Peyer's patch (tissue), 4 donors: ENCODE measurements around the gene RASD1. TPM values are rescaled to one million over a fixed set of nuclear protein-coding genes. Genes with fewer than 3 reads are reported as not detected.

Source experiments
- DNase-seq, 3 donors: peaks; one replicate each; pipeline ENCODE4 v3.0.0-alpha.2; 2017 to 2019
- H3K27ac ChIP-seq, 4 donors: fragments of 200-600 bp; sonication (generic); one replicate each; pipeline ENCODE4 v1.5.1; 2016 to 2019
- H3K27me3 ChIP-seq, 2 donors: fragments of 200-600 bp; sonication (generic); one replicate each; pipeline ENCODE4 v1.5.1; 2019
- H3K36me3 ChIP-seq, 3 donors: fragments of 200-600 bp; sonication (generic); one replicate each; pipeline ENCODE4 v1.5.1; 2016 to 2019
- H3K4me1 ChIP-seq, 4 donors: fragments of 200-600 bp; sonication (generic); one replicate each; pipeline ENCODE4 v1.5.1; 2016 to 2019
- H3K4me3 ChIP-seq, 4 donors: fragments of 200-600 bp; sonication (generic); 1 replicate in 3 of 4; 2 replicates in 1 of 4; pipeline ENCODE4 v1.5.1; 2016 to 2019; ENCODE audit warnings: mild to moderate bottlenecking in 1 of 4
- H3K9me3 ChIP-seq, 4 donors: fragments of 200-600 bp; sonication (generic); one replicate each; pipeline ENCODE4 v1.5.1; 2016 to 2019; ENCODE audit warnings: mild to moderate bottlenecking in 1 of 4
- POLR2A ChIP-seq, 2 donors: fragments of 450-650 bp; IDR thresholded peaks; one replicate each; pipeline ENCODE4 v1.5.1; 2017; ENCODE audit warnings: antibody characterized with exemption in 2 of 2, mild to moderate bottlenecking in 2 of 2, moderate library complexity in 2 of 2
- total RNA-seq, 4 donors: library from RNA; depleted of rRNA; stranded (reverse); fragments of >200 nt; gene quantifications; one replicate each; pipeline ENCODE4 v1.1.0, GENCODE V29; 2016
- TF ChIP-seq, protein P1 (sequence below), 6 experiments: fragments of 450-650 bp in 4 of 6; fragments of 200-600 bp in 2 of 6; sonication (generic) in 1 of 6; IDR thresholded peaks; one replicate each; pipeline ENCODE4 v1.5.1; 2017 to 2019; ENCODE audit warnings: antibody characterized with exemption in 6 of 6, mild to moderate bottlenecking in 3 of 6, moderate library complexity in 1 of 6

RASD1 gene
- total RNA-seq, 4 donors from 2014 or later = 15.0 to 32.2 (median 25.1) TPM

DNA sequence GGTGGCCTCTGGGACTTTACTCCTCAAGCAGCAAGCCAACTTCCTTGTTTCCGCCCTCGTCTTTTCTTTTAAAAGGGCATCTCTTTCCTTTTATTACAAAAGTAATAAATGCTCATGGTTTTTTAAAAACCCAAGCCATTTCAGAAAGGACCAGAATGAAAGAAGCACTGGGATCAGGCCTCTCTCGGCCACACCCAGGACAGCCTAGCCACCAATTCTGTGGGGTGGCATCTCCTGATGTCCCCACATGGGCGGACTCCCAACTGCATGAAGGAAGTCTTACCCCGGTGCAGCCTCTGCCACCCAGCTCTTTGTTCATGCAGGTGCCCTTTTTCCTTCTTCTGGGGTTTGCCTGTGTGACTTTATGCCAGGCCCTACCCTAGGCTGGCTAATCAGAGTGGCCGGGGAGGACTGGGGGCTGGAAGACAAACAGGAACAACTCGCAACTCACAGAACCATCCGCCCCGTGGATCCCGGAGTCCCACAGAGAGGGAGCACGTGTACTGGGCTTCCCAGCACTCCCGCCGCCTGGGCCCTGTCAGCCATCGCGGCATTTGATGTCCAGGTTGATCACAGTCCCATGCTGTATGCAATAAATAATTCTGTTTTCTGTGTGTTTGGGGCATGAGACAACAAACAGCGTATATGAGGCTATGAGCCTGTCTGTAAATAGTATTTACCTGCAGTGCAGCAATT is 2.6 kb upstream of the RASD1 start:
- peak in 1 of 3 donors; percentile 49 for DNase-seq
- no peaks in the 10 kb centered on the region for H3K9me3 ChIP-seq
- TF ChIP-seq, protein P1, sequence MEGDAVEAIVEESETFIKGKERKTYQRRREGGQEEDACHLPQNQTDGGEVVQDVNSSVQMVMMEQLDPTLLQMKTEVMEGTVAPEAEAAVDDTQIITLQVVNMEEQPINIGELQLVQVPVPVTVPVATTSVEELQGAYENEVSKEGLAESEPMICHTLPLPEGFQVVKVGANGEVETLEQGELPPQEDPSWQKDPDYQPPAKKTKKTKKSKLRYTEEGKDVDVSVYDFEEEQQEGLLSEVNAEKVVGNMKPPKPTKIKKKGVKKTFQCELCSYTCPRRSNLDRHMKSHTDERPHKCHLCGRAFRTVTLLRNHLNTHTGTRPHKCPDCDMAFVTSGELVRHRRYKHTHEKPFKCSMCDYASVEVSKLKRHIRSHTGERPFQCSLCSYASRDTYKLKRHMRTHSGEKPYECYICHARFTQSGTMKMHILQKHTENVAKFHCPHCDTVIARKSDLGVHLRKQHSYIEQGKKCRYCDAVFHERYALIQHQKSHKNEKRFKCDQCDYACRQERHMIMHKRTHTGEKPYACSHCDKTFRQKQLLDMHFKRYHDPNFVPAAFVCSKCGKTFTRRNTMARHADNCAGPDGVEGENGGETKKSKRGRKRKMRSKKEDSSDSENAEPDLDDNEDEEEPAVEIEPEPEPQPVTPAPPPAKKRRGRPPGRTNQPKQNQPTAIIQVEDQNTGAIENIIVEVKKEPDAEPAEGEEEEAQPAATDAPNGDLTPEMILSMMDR (IDR thresholded peaks at IDR 0.05) = no peak
- no peak for TF ChIP-seq POLR2A (IDR thresholded peaks at IDR 0.05)

DNA sequence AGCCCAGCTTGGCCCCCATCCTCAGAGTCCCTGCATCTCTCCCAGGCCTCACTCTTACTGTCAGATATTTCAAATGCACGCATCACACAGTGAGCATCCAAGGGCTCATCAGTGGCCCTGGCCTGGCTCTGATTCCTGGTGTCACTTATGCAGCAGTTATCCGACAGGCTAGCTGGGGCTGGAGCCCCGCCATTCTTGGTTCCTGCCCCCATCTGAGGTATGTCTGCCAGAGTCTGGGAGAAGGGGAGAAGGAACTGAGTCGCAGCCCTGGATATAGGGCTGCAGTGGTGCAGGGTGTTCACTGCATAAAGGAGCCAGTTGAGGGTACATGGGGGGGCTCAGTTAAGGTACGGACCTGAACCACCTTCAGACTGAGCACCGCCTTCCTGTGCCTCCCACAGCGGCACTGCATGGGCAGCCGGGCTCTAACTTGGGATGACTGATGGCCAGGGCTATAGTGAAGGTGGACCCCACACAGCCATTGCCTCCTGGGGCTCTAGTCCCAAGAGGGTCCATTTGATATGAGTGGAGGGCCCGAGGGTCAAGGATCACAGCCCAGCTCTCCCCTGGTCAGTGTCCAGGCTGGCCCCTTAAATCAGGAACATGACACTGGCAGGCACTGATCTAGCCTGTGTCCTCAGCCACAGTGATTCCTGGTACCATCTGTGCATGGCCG is 1.8 kb upstream of the RASD1 start:
- DNase-seq = peak in 1 of 3 donors; percentile 37

More for the DNA sequence above, 2.6 kb upstream of the RASD1 start:
- Histone ChIP-seq H3K36me3 (no peaks in the 10 kb centered on the region), H3K4me1 (peaks cover 0 to 25% (median 17%) of the 10 kb centered on the region in 4 donors), H3K27ac (no peak overlapping the region), H3K4me3 (no peak overlapping the region), H3K27me3 (no peaks in the 10 kb centered on the region)

DNA sequence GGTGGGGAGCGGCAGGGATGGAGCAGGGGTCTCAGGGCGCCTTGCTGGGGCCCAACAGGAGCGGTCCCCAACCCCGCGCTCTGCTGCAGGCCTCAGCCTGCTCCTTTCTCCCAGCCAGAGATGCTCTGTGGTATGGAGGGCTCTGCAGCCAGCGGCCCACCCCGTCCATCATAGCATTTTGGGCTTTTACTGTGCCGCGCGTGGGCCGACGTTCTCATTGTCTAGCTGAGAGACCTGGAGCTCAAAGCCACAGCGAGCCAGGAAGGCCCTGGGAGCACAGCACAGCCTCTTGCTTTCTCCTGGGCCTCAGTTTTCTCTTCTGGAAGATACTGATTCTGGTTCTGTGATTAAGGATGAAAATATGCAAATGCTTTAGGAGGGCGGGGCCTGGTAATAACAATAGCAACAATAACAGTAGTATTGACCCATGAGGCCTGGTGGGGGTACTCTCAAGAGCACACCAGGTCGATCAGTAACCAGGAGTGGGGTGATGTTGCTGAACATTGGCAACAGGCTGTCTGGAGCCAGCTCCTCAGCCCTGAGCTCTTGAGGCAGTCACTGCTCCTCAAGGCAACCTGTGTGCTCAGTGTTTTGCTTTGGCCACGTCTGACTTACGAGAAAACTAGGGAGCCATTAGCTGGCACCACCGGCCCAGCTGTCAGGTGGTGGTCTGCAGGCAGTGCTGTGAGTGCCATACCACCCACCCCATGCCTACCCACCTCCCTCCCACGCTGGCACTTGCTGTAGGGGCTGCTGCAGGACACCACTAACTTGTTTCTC is 1.1 kb upstream of the RASD1 start:
- peaks cover 0 to 25% (median 17%) of the 10 kb centered on the region in 4 donors for H3K4me1 ChIP-seq
- peak overlapping the region in 3 of 4 donors; percentile 58 to 63 (median 59) for H3K4me3 ChIP-seq
- no peak for TF ChIP-seq POLR2A (IDR thresholded peaks at IDR 0.05)
- TF ChIP-seq, protein P1 (IDR thresholded peaks at IDR 0.05) = no peak
- peaks cover 0 to 4% (median 0%) of the 10 kb centered on the region in 3 donors for H3K36me3 ChIP-seq
- H3K9me3 ChIP-seq = no peaks in the 10 kb centered on the region
- H3K27ac ChIP-seq = peak overlapping the region in 2 of 4 donors; percentile 50 to 51
- no peak for DNase-seq
- H3K27me3 ChIP-seq = no peaks in the 10 kb centered on the region

More for the DNA sequence above, 1.8 kb upstream of the RASD1 start:
- H3K36me3 ChIP-seq = no peaks in the 10 kb centered on the region
- H3K9me3 ChIP-seq = no peaks in the 10 kb centered on the region
- TF ChIP-seq, protein P1 (IDR thresholded peaks at IDR 0.05) = no peak
- no peak for TF ChIP-seq POLR2A (IDR thresholded peaks at IDR 0.05)
- H3K4me3 ChIP-seq = no peak overlapping the region
- no peaks in the 10 kb centered on the region for H3K27me3 ChIP-seq
- H3K27ac ChIP-seq = no peak overlapping the region
- peaks cover 0 to 25% (median 17%) of the 10 kb centered on the region in 4 donors for H3K4me1 ChIP-seq

DNA sequence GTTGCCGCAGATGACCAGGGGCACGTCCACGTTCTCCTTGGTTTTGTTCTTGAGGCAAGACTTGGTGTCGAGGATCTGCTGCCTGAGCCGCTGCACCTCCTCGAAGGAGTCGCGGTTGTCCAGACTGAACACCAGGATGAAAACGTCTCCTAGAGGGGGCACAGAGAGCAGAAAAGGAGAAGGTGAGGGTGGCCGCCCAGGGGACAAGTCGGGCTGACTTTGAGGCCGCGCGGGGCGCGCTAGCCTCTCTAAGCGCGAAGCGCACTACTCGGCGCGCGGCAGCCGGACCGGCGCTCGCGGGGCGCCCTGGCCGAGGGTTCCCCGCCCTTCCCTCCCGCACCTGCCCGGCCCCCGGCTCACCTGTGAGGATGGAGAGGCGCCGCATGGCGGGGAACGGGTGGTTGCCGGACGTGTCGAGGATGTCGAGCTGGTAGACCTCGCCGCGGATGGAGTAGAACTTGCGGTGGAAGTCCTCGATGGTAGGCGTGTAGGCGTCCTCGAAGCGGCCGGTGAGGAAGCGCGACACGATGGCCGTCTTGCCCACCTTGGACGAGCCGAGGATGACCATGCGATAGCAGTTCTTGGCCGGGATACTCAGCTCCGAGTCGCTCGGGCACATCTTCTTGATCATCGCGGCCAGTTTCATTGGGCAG is 533 bp downstream of the RASD1 start:
- peaks cover 0 to 25% (median 17%) of the 10 kb centered on the region in 4 donors for H3K4me1 ChIP-seq
- H3K27ac ChIP-seq = peak overlapping the region; percentile 30 to 78 (median 50)
- no peaks in the 10 kb centered on the region for H3K27me3 ChIP-seq
- TF ChIP-seq POLR2A (IDR thresholded peaks at IDR 0.05) = no peak
- TF ChIP-seq, protein P1 (IDR thresholded peaks at IDR 0.05) = no peak
- H3K4me3 ChIP-seq = peak overlapping the region; percentile 31 to 63 (median 58)
- peaks cover 0 to 17% (median 0%) of the 10 kb centered on the region in 3 donors for H3K36me3 ChIP-seq
- no peaks in the 10 kb centered on the region for H3K9me3 ChIP-seq
- DNase-seq = peak; percentile 31 to 68 (median 64)
